WTC11 (cell line): ENCODE measurements around the gene MYO5B. TPM values are rescaled to one million over a fixed set of nuclear protein-coding genes. Genes with fewer than 3 reads are reported as not detected.

Experiments
- ATAC-seq: fragments of 200-7000 bp; cut with Tn5 transposase; 2 replicates; pipeline ENCODE4 v1.10.0; 2021; ENCODE audit warnings: mild to moderate bottlenecking, moderate library complexity
- CTCF ChIA-PET: fragments of 300-600 bp; sonication (Branson Sonifier 250); formaldehyde crosslinking; loops from one replicate; lab custom pipeline; 2021; ENCODE audit warnings: antibody characterized with exemption; lab: Charles Lee
- POLR2A ChIA-PET: fragments of 350-600 bp; sonication (Branson Sonifier 250); formaldehyde crosslinking; loops from one replicate; lab custom pipeline; 2021; ENCODE audit warnings: antibody characterized with exemption; lab: Charles Lee
- DNase-seq: peaks from one replicate; pipeline ENCODE4 v3.0.0; 2021; ENCODE audit warnings: low spot score
- H3K27ac Mint-ChIP-seq: 2 replicates; pipeline ENCODE4 v1.8.0; 2021; ENCODE audit warnings: mixed read lengths
- H3K27me3 Mint-ChIP-seq: 2 replicates; pipeline ENCODE4 v1.8.0; 2021; ENCODE audit warnings: low read depth, mild to moderate bottlenecking, moderate library complexity, mixed read lengths
- H3K36me3 Mint-ChIP-seq: 2 replicates; pipeline ENCODE4 v1.8.0; 2021; ENCODE audit warnings: mixed read lengths
- H3K4me1 Mint-ChIP-seq: 2 replicates; pipeline ENCODE4 v1.8.0; 2022; ENCODE audit warnings: mixed read lengths
- H3K4me3 Mint-ChIP-seq: 2 replicates; pipeline ENCODE4 v1.8.0; 2021; ENCODE audit warnings: mild to moderate bottlenecking, moderate library complexity, mixed read lengths
- H3K9me3 Mint-ChIP-seq: 2 replicates; pipeline ENCODE4 v1.8.0; 2021; ENCODE audit warnings: mixed read lengths
- ATF1 ChIP-seq: sonication (generic); formaldehyde crosslinking; IDR thresholded peaks from 2 replicates; pipeline ENCODE4 v1.8.1; 2023; ENCODE audit warnings: mild to moderate bottlenecking, moderate library complexity, missing genetic modification reagents
- ATF3 ChIP-seq: sonication (generic); formaldehyde crosslinking; conservative IDR thresholded peaks from 2 replicates; pipeline ENCODE4 v1.8.1; 2022; ENCODE audit warnings: mild to moderate bottlenecking, missing genetic modification reagents
- CTCF ChIP-seq: fragments of 200-600 bp; IDR thresholded peaks from 2 replicates; pipeline ENCODE4 v1.8.0; 2022; ENCODE audit warnings: antibody characterized with exemption
- E2F4 ChIP-seq: sonication (generic); formaldehyde crosslinking; IDR thresholded peaks from 2 replicates; pipeline ENCODE4 v1.8.1; 2022; ENCODE audit warnings: low read depth, mild to moderate bottlenecking, moderate library complexity, missing genetic modification reagents, borderline replicate concordance
- ELF4 ChIP-seq: sonication (generic); formaldehyde crosslinking; IDR thresholded peaks from 2 replicates; pipeline ENCODE4 v1.8.1; 2022; ENCODE audit warnings: low read depth, mild to moderate bottlenecking, moderate library complexity, missing genetic modification reagents
- ERG ChIP-seq: fragments of 250-450 bp; sonication (Bioruptor Pico); IDR thresholded peaks from 2 replicates; pipeline ENCODE4 v1.8.0; 2021; ENCODE audit warnings: mild to moderate bottlenecking
- ESRRA ChIP-seq: sonication (generic); formaldehyde crosslinking; IDR thresholded peaks from 2 replicates; pipeline ENCODE4 v1.8.1; 2022; ENCODE audit warnings: mild to moderate bottlenecking, missing genetic modification reagents, borderline replicate concordance
- FOXJ3 ChIP-seq: sonication (generic); formaldehyde crosslinking; IDR thresholded peaks from 2 replicates; pipeline ENCODE4 v1.9.0; 2021; ENCODE audit warnings: missing genetic modification reagents, mild to moderate bottlenecking, borderline replicate concordance
- GTF2I ChIP-seq: fragments of 250-450 bp; sonication (Bioruptor Pico); conservative IDR thresholded peaks from 2 replicates; pipeline ENCODE4 v1.4.0; 2021; ENCODE audit warnings: mild to moderate bottlenecking
- IRF2 ChIP-seq: sonication (generic); formaldehyde crosslinking; IDR thresholded peaks from 2 replicates; pipeline ENCODE4 v1.8.0; 2022; ENCODE audit warnings: low read depth, missing genetic modification reagents, borderline replicate concordance
- PRDM15 ChIP-seq: sonication (generic); formaldehyde crosslinking; IDR thresholded peaks from 2 replicates; pipeline ENCODE4 v1.8.0; 2022; ENCODE audit warnings: missing genetic modification reagents
- PRRX2 ChIP-seq: fragments of 250-450 bp; sonication (Bioruptor Pico); IDR thresholded peaks from 2 replicates; pipeline ENCODE4 v1.8.0; 2021; ENCODE audit warnings: mild to moderate bottlenecking
- RELA ChIP-seq: sonication (generic); formaldehyde crosslinking; IDR thresholded peaks from 2 replicates; pipeline ENCODE4 v1.8.1; 2022; ENCODE audit warnings: missing genetic modification reagents, mild to moderate bottlenecking, borderline replicate concordance
- SMAD3 ChIP-seq: sonication (generic); formaldehyde crosslinking; IDR thresholded peaks from 2 replicates; pipeline ENCODE4 v1.8.0; 2022; ENCODE audit warnings: missing genetic modification reagents, mild to moderate bottlenecking, borderline replicate concordance
- ZBTB21 ChIP-seq: sonication (generic); formaldehyde crosslinking; IDR thresholded peaks from 2 replicates; pipeline ENCODE4 v1.8.1; 2023; ENCODE audit warnings: mild to moderate bottlenecking, missing genetic modification reagents, borderline replicate concordance
- ZBTB43 ChIP-seq: sonication (generic); formaldehyde crosslinking; IDR thresholded peaks from 2 replicates; pipeline ENCODE4 v1.8.1; 2023; ENCODE audit warnings: mild to moderate bottlenecking, missing genetic modification reagents
- ZNF219 ChIP-seq: sonication (generic); formaldehyde crosslinking; IDR thresholded peaks from 2 replicates; pipeline ENCODE4 v1.8.0; 2023; ENCODE audit warnings: missing genetic modification reagents, mild to moderate bottlenecking, borderline replicate concordance
- ZNF317 ChIP-seq: sonication (generic); formaldehyde crosslinking; IDR thresholded peaks from 2 replicates; pipeline ENCODE4 v1.8.1; 2023; ENCODE audit warnings: low read depth, mild to moderate bottlenecking, moderate library complexity, missing genetic modification reagents, borderline replicate concordance
- ZNF396 ChIP-seq: fragments of 250-450 bp; sonication (Bioruptor Pico); IDR thresholded peaks from 2 replicates; pipeline ENCODE4 v1.8.0; 2021; ENCODE audit warnings: mild to moderate bottlenecking, moderate library complexity, borderline replicate concordance
- ZNF416 ChIP-seq: fragments of 250-450 bp; sonication (Bioruptor Pico); IDR thresholded peaks from 2 replicates; pipeline ENCODE4 v1.9.0; 2021; ENCODE audit warnings: mild to moderate bottlenecking, inconsistent platforms
- ZNF671 ChIP-seq: fragments of 250-450 bp; sonication (Bioruptor Pico); IDR thresholded peaks from 2 replicates; pipeline ENCODE4 v1.8.0; 2021; ENCODE audit warnings: mild to moderate bottlenecking
- total RNA-seq: library from RNA; stranded (reverse); gene quantifications from 3 replicates; pipeline ENCODE4 v1.2.3, GENCODE V29; 2021

MYO5B gene
- total RNA-seq, 1 experiment from 2014 or later, result 8.7 TPM

GRCh38 chr18:50128506-50129271 is 66.3 kb downstream of the MYO5B start:
- POLR2A ChIA-PET, result no interaction called here
- Mint-ChIP-seq H3K36me3 (no peaks in the 10 kb centered on the region), H3K9me3 (no peaks in the 10 kb centered on the region), H3K4me1 (peaks cover 59% of the 10 kb centered on the region), H3K27me3 (no peaks in the 10 kb centered on the region), H3K27ac (peak overlapping the region; percentile 61), H3K4me3 (no peak overlapping the region)
- CTCF ChIA-PET, result interaction anchor here (2.0 kb wide), 1 partner anchor 75 kb away, joined by 8 read pairs; no protein-coding TSS in a partner anchor
- TF ChIP-seq SMAD3 (CRISPR knock-in tag) (no peak), RELA (no peak), ELF4 (CRISPR knock-in tag) (no peak), FOXJ3 (no peak), ZNF317 (CRISPR knock-in tag) (no peak), IRF2 (CRISPR knock-in tag) (no peak), ZNF671 (CRISPR knock-in tag) (no peak), GTF2I (CRISPR knock-in tag) (no peak), ATF1 (no peak), CTCF (no peak), ZBTB21 (CRISPR knock-in tag) (no peak), ZNF396 (CRISPR knock-in tag) (no peak), ATF3 (CRISPR knock-in tag) (no peak)
- ATAC-seq (peak; percentile 82), DNase-seq (peak; percentile 27)

- no peak for DNase-seq
- H3K36me3 Mint-ChIP-seq, result no peaks in the 10 kb centered on the region
- peaks cover 51% of the 10 kb centered on the region for H3K4me1 Mint-ChIP-seq
- H3K27me3 Mint-ChIP-seq, result no peaks in the 10 kb centered on the region
- TF ChIP-seq E2F4 (CRISPR knock-in tag) (no peak), ERG (CRISPR knock-in tag) (no peak), ZBTB21 (CRISPR knock-in tag) (no peak), PRRX2 (CRISPR knock-in tag) (no peak)
- H3K9me3 Mint-ChIP-seq, result no peaks in the 10 kb centered on the region
- ChIA-PET CTCF (interaction anchor here (0.5 to 2.0 kb wide), 2 partner anchors 21 to 76 kb away, joined by 8 read pairs; no protein-coding TSS in a partner anchor), POLR2A (no interaction called here)
- H3K4me3 Mint-ChIP-seq, result no peak overlapping the region
- no peak for ATAC-seq
- H3K27ac Mint-ChIP-seq, result peak overlapping the region; percentile 64
Observed at GRCh38 chr18:50127516-50128210, 67.3 kb downstream of the MYO5B start.

GRCh38 chr18:50126471-50126870 is 68.5 kb downstream of the MYO5B start:
- CTCF ChIA-PET, result interaction anchor here (2.0 kb wide), 1 partner anchor 78 kb away, joined by 8 read pairs; no protein-coding TSS in a partner anchor
- H3K36me3 Mint-ChIP-seq, result no peaks in the 10 kb centered on the region
- no peak overlapping the region for H3K4me3 Mint-ChIP-seq
- H3K9me3 Mint-ChIP-seq, result no peaks in the 10 kb centered on the region
- no peaks in the 10 kb centered on the region for H3K27me3 Mint-ChIP-seq
- DNase-seq, result no peak
- no peak for ATAC-seq
- POLR2A ChIA-PET, result no interaction called here
- H3K4me1 Mint-ChIP-seq, result peaks cover 49% of the 10 kb centered on the region
- no peak overlapping the region for H3K27ac Mint-ChIP-seq
- no peak for TF ChIP-seq ZNF416
- no peak for TF ChIP-seq IRF2 (CRISPR knock-in tag)
- TF ChIP-seq ZNF219, result no peak
- no peak for TF ChIP-seq ZBTB43 (CRISPR knock-in tag)
- TF ChIP-seq PRDM15 (CRISPR knock-in tag), result no peak
- no peak for TF ChIP-seq ELF4 (CRISPR knock-in tag)
- TF ChIP-seq ESRRA (CRISPR knock-in tag), result no peak
